NB4 (cell line): ENCODE measurements around the gene EN2.

Source experiments
- CTCF ChIP-seq: IDR thresholded peaks from one replicate; pipeline ENCODE4 v1.5.1; 2012; ENCODE audit warnings: low read depth, low read length
- POLR2A ChIP-seq: IDR thresholded peaks from 2 replicates; pipeline ENCODE4 v1.6.1; 2011; ENCODE audit warnings: mild to moderate bottlenecking; ENCODE audit not compliant: insufficient read length; ENCODE audit errors: extremely low read depth

- TF ChIP-seq CTCF (no peak), POLR2A (no peak)
Measured at GRCh38 chr7:155489158-155489840, 31.4 kb downstream of the EN2 start.
